Stimulated activated CD8-positive, alpha-beta memory T cell treated with anti-CD3 and anti-CD28 coated beads, Interleukin-12 subunit alpha, Interleukin-12 subunit beta, amount 100 ng/mL, for 1 hour (primary cell): ENCODE measurements around the gene ELP4.

Source experiments
- DNase-seq: peaks from one replicate; pipeline ENCODE4 v3.0.0-alpha.2; 2020; ENCODE audit warnings: low read depth

The ELP4 gene

GRCh38 chr11:31824879-31825837 lies 315.6 kb downstream of the ELP4 start:
- no peak for DNase-seq

- DNase-seq: no peak
Measured at GRCh38 chr11:31825838-31826484, 316.4 kb downstream of the ELP4 start.

GRCh38 chr11:31826536-31827438 lies 317.2 kb downstream of the ELP4 start:
- no peak for DNase-seq

GRCh38 chr11:31827455-31828206 lies 318.1 kb downstream of the ELP4 start:
- DNase-seq: no peak

GRCh38 chr11:31828217-31828616 lies 318.6 kb downstream of the ELP4 start:
- DNase-seq: no peak

- DNase-seq: no peak
Measured at GRCh38 chr11:31830406-31830805, 320.8 kb downstream of the ELP4 start.

- no peak for DNase-seq
Measured at GRCh38 chr11:31834237-31834636, 324.7 kb downstream of the ELP4 start.
